Kidney (tissue), 14 donors: Measurements from ENCODE around the gene RAB43. TPM values are rescaled to one million over a fixed set of nuclear protein-coding genes. Genes with fewer than 3 reads are reported as not detected.

ENCODE experiments used
- DNase-seq, 5 donors: peaks; one replicate each; pipeline ENCODE4 v3.0.0-alpha.2; 2013 to 2020
- FAIRE-seq: peaks from 2 replicates; lab custom pipeline; 2012; peaks lifted over from hg19 to GRCh38; lab: Jason Lieb, UNC
- H3K27ac ChIP-seq, 2 donors: one replicate each; pipeline ENCODE4 v1.7.0; 2013; ENCODE audit warnings: low read depth in 2 of 2, low read length in 2 of 2, inconsistent platforms in 1 of 2
- H3K27me3 ChIP-seq: one replicate; pipeline ENCODE4 v1.7.1; 2013; ENCODE audit warnings: low read length, inconsistent platforms; ENCODE audit not compliant: control insufficient read depth, insufficient read depth
- H3K36me3 ChIP-seq, 3 donors: one replicate each; pipeline versions ENCODE4 v1.7.0 to v1.7.1; 2013; ENCODE audit warnings: low read length in 3 of 3, control low read depth in 1 of 3, inconsistent platforms in 1 of 3; ENCODE audit not compliant: insufficient read depth in 3 of 3, control insufficient read depth in 2 of 3
- H3K4me1 ChIP-seq, 3 donors: one replicate each; pipeline versions ENCODE4 v1.7.0 to v1.7.1; 2013; ENCODE audit warnings: low read length in 3 of 3, inconsistent platforms in 1 of 3, low read depth in 1 of 3; ENCODE audit not compliant: control insufficient read depth in 2 of 3, insufficient read depth in 2 of 3
- H3K4me3 ChIP-seq, 3 donors: one replicate each; pipeline versions ENCODE4 v1.7.0 to v1.8.1; 2013; ENCODE audit warnings: low read length in 3 of 3, control low read depth in 1 of 3, inconsistent platforms in 1 of 3
- H3K9ac ChIP-seq, 3 donors: one replicate each; pipeline versions ENCODE4 v1.7.0 to v1.7.1; 2013; ENCODE audit warnings: low read length in 3 of 3, control low read depth in 1 of 3, inconsistent platforms in 1 of 3
- H3K9me3 ChIP-seq, 3 donors: one replicate each; pipeline versions ENCODE4 v1.7.0 to v1.7.1; 2013; ENCODE audit warnings: low read length in 3 of 3, control low read depth in 1 of 3, inconsistent platforms in 1 of 3; ENCODE audit not compliant: control insufficient read depth in 2 of 3, insufficient read depth in 1 of 3
- intact Hi-C: fragments of 100-400 bp; cut with DNase I; formaldehyde crosslinking; loops from one replicate; pipeline ENCODE4 v1.11.1; 2022
- polyA plus RNA-seq: library from polyadenylated mRNA; stranded (reverse); fragments of 350-450 nt; fragmentation: Illumina TruSeq; extraction: RNeasy Lipid Tissue Mini Kit (QIAGEN cat#74804); gene quantifications from one replicate; pipeline ENCODE4 v1.2.3, GENCODE V29; 2014; ENCODE audit warnings: low read depth, low replicate concordance; ENCODE audit not compliant: insufficient read depth
- total RNA-seq: library from RNA; stranded (reverse); fragmentation: NEBNext Ultra II Directional; extraction: Animal tissue kit (Norgen Biotek cat#: 25700); gene quantifications from one replicate; pipeline ENCODE4 v1.2.1, GENCODE V29; 2021
- TF ChIP-seq, protein P1 (sequence below): IDR thresholded peaks from 3 replicates; pipeline ENCODE4 v1.5.1; 2012; ENCODE audit warnings: mild to moderate bottlenecking, moderate library complexity, borderline replicate concordance; ENCODE audit not compliant: insufficient read depth; ENCODE audit errors: extremely low read depth
- donor health status: control.
- donor health status: control.
- donor health status: control.
- donor health status: control.
- donor health status: control.
- donor health status: DM: yes; HTN: yes; CAD: no.
- donor health status: Normal renal cell carcinoma (clear cell type).

RAB43 gene
- total and polyA plus RNA-seq, 2 donors from 2014 or later = 5.5 to 27.6 TPM

- Histone ChIP-seq H3K4me3 (no peak overlapping the region), H3K9ac (no peak overlapping the region), H3K9me3 (no peaks in the 10 kb centered on the region), H3K4me1 (no peaks in the 10 kb centered on the region), H3K27ac (no peak overlapping the region), H3K27me3 (no peaks in the 10 kb centered on the region), H3K36me3 (no peaks in the 10 kb centered on the region)
- no peak for FAIRE-seq
- intact Hi-C loops = no loop called here
- no peak for DNase-seq
- TF ChIP-seq, protein P1, sequence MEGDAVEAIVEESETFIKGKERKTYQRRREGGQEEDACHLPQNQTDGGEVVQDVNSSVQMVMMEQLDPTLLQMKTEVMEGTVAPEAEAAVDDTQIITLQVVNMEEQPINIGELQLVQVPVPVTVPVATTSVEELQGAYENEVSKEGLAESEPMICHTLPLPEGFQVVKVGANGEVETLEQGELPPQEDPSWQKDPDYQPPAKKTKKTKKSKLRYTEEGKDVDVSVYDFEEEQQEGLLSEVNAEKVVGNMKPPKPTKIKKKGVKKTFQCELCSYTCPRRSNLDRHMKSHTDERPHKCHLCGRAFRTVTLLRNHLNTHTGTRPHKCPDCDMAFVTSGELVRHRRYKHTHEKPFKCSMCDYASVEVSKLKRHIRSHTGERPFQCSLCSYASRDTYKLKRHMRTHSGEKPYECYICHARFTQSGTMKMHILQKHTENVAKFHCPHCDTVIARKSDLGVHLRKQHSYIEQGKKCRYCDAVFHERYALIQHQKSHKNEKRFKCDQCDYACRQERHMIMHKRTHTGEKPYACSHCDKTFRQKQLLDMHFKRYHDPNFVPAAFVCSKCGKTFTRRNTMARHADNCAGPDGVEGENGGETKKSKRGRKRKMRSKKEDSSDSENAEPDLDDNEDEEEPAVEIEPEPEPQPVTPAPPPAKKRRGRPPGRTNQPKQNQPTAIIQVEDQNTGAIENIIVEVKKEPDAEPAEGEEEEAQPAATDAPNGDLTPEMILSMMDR = no peak
Observed at GRCh38 chr3:129085818-129086217, 35.8 kb downstream of the RAB43 start.

- TF ChIP-seq, protein P1 = no peak
- intact Hi-C loops = no loop called here
Observed at GRCh38 chr3:129085165-129085715, 36.4 kb downstream of the RAB43 start.

GRCh38 chr3:129084501-129084900 lies 37.1 kb downstream of the RAB43 start:
- no peak overlapping the region for H3K9ac ChIP-seq
- H3K27ac ChIP-seq = no peak overlapping the region
- no peaks in the 10 kb centered on the region for H3K9me3 ChIP-seq
- TF ChIP-seq, protein P1 = no peak
- DNase-seq (no peak), FAIRE-seq (no peak)
- intact Hi-C loops = no loop called here
- no peaks in the 10 kb centered on the region for H3K27me3 ChIP-seq
- H3K36me3 ChIP-seq = no peaks in the 10 kb centered on the region
- no peak overlapping the region for H3K4me3 ChIP-seq
- H3K4me1 ChIP-seq = no peaks in the 10 kb centered on the region

More at GRCh38 chr3:129085165-129085715, 36.4 kb downstream of the RAB43 start:
- no peak overlapping the region for H3K9ac ChIP-seq
- H3K4me3 ChIP-seq = no peak overlapping the region
- H3K36me3 ChIP-seq = no peaks in the 10 kb centered on the region
- no peak overlapping the region for H3K27ac ChIP-seq
- H3K27me3 ChIP-seq = no peaks in the 10 kb centered on the region
- no peaks in the 10 kb centered on the region for H3K4me1 ChIP-seq
- FAIRE-seq (no peak), DNase-seq (peak in 1 of 5 donors; percentile 58)
- no peaks in the 10 kb centered on the region for H3K9me3 ChIP-seq

DNA sequence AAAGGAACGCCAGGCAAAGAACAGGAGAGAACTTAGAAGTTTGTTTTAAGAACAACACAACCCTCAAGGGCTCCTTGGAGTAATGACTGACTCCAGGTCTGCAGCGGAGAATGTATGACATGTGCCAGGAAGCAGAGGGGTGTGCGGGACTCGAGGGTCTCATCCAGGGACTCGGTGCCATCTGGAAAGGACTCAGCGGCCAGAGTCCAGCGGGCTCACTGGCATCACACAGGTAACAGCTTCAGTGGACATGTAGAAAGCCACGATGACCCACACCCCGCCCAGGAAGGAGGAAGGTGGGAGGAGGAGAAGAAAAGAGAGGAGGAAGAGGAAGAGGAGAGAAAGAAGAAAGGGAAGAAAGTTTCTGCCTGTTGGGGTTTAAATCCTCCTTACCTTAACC lies 39.6 kb downstream of the RAB43 start:
- H3K27me3 ChIP-seq = no peaks in the 10 kb centered on the region
- intact Hi-C loops = no loop called here
- no peak for DNase-seq
- no peak for FAIRE-seq
- no peak overlapping the region for H3K27ac ChIP-seq
- no peaks in the 10 kb centered on the region for H3K36me3 ChIP-seq
- no peaks in the 10 kb centered on the region for H3K9me3 ChIP-seq
- H3K4me3 ChIP-seq = no peak overlapping the region
- no peaks in the 10 kb centered on the region for H3K4me1 ChIP-seq
- no peak overlapping the region for H3K9ac ChIP-seq
- TF ChIP-seq, protein P1 = no peak
